ENCODE measurements around the gene KRT6A. TPM values are rescaled to one million over a fixed set of nuclear protein-coding genes. Genes with fewer than 3 reads are reported as not detected.

Gene KRT6A
- total RNA-seq, 4 donors from 2014 or later: 0.98 TPM; not detected in 3

- TF ChIP-seq CTCF (IDR thresholded peaks at IDR 0.05; ENCODE audit: low read depth): no peak
Observed at GRCh38 chr12:52499806-52500560, 6.9 kb upstream of the KRT6A start.

- TF ChIP-seq CTCF (IDR thresholded peaks at IDR 0.05; ENCODE audit: low read depth): no peak
Observed at GRCh38 chr12:52498946-52499345, 5.9 kb upstream of the KRT6A start.

- TF ChIP-seq CTCF (IDR thresholded peaks at IDR 0.05; ENCODE audit: low read depth): no peak
Observed at GRCh38 chr12:52497975-52498374, 4.9 kb upstream of the KRT6A start.

GRCh38 chr12:52496590-52497071 lies 3.6 kb upstream of the KRT6A start:
- no peak for TF ChIP-seq CTCF (IDR thresholded peaks at IDR 0.05; ENCODE audit: low read depth)

- no peak for TF ChIP-seq CTCF (IDR thresholded peaks at IDR 0.05; ENCODE audit: low read depth)
Observed at GRCh38 chr12:52496054-52496453, 3.0 kb upstream of the KRT6A start.

GRCh38 chr12:52495389-52495788 lies 2.3 kb upstream of the KRT6A start:
- TF ChIP-seq CTCF (IDR thresholded peaks at IDR 0.05; ENCODE audit: low read depth): no peak

GRCh38 chr12:52494518-52494917 lies 1.5 kb upstream of the KRT6A start:
- TF ChIP-seq CTCF (IDR thresholded peaks at IDR 0.05; ENCODE audit: low read depth): no peak
